ENCODE results near the gene HMOX1.

HMOX1 gene

GRCh38 chr22:35353318-35353717, 27.6 kb upstream of the HMOX1 start:
- no peak for DNase-seq (ENCODE audit: low read depth, low spot score)
- ChIA-PET POLR2A (interaction anchor here (1.5 kb wide), 1 partner anchor 23 kb away, joined by 3 read pairs; no protein-coding TSS in a partner anchor), CTCF (interaction anchor here (1.1 to 4.5 kb wide), 5 partner anchors 9 to 271 kb away, joined by 3 to 45 read pairs (median 5); no protein-coding TSS in a partner anchor)
- TF ChIP-seq CTCF (IDR thresholded peaks at IDR 0.05; ENCODE audit: insufficient read depth, low read length, missing control alignments), result no peak
- H3K4me3 ChIP-seq (ENCODE audit: low read depth, low read length), result no peak overlapping the region

GRCh38 chr22:35354068-35354467, 26.8 kb upstream of the HMOX1 start:
- no peak for TF ChIP-seq CTCF (IDR thresholded peaks at IDR 0.05; ENCODE audit: insufficient read depth, low read length, missing control alignments)
- DNase-seq (ENCODE audit: low read depth, low spot score), result no peak
- H3K4me3 ChIP-seq (ENCODE audit: low read depth, low read length), result no peak overlapping the region
- POLR2A ChIA-PET, result interaction anchor here (1.5 kb wide), 1 partner anchor 22 kb away, joined by 3 read pairs; no protein-coding TSS in a partner anchor
- CTCF ChIA-PET, result interaction anchor here (1.4 to 4.5 kb wide), 3 partner anchors 8 to 267 kb away, joined by 3 to 45 read pairs (median 5); no protein-coding TSS in a partner anchor

- TF ChIP-seq CTCF (IDR thresholded peaks at IDR 0.05; ENCODE audit: insufficient read depth, low read length, missing control alignments), result no peak
- DNase-seq (ENCODE audit: low read depth, low spot score), result no peak
- ChIA-PET CTCF (interaction anchor here (1.3 to 1.8 kb wide), 3 partner anchors 10 to 225 kb away, joined by 3 to 6 read pairs (median 3); no protein-coding TSS in a partner anchor), POLR2A (no interaction called here)
- no peak overlapping the region for H3K4me3 ChIP-seq (ENCODE audit: low read depth, low read length)
Measured at GRCh38 chr22:35357883-35358621, 22.8 kb upstream of the HMOX1 start.

GRCh38 chr22:35359380-35360065, 21.4 kb upstream of the HMOX1 start:
- no peak for DNase-seq (ENCODE audit: low read depth, low spot score)
- ChIA-PET CTCF (interaction anchor here (1.0 to 1.8 kb wide), 4 partner anchors 9 to 263 kb away, joined by 3 to 19 read pairs (median 4); no protein-coding TSS in a partner anchor), POLR2A (no interaction called here)
- TF ChIP-seq CTCF (IDR thresholded peaks at IDR 0.05; ENCODE audit: insufficient read depth, low read length, missing control alignments), result no peak
- no peak overlapping the region for H3K4me3 ChIP-seq (ENCODE audit: low read depth, low read length)

- POLR2A ChIA-PET, result interaction anchor here (0.7 kb wide), 1 partner anchor 104 kb away, joined by 3 read pairs; no protein-coding TSS in a partner anchor
- DNase-seq (ENCODE audit: low read depth, low spot score), result no peak
- TF ChIP-seq CTCF (IDR thresholded peaks at IDR 0.05; ENCODE audit: insufficient read depth, low read length, missing control alignments), result no peak
- CTCF ChIA-PET, result interaction anchor here (1.5 kb wide), 1 partner anchor 11 kb away, joined by 6 read pairs; no protein-coding TSS in a partner anchor
- no peak overlapping the region for H3K4me3 ChIP-seq (ENCODE audit: low read depth, low read length)
Measured at GRCh38 chr22:35361001-35361558, 19.8 kb upstream of the HMOX1 start.

Data from AG04449 (cell line).